Stimulated activated naive CD4-positive, alpha-beta T cell treated with Interleukin-2 at 50 U/mL for 16 hours (primary cell): ENCODE data around the gene TSHB.
"Not testable (repeated sequence)": the region's sequence is repeated elsewhere in the genome, so short reads cannot be mapped to it uniquely, and the experiment has no call there.

ENCODE experiments used
- DNase-seq: peaks from one replicate; lab custom pipeline; 2025; lab: John Stamatoyannopoulos, UW

The TSHB gene

DNA sequence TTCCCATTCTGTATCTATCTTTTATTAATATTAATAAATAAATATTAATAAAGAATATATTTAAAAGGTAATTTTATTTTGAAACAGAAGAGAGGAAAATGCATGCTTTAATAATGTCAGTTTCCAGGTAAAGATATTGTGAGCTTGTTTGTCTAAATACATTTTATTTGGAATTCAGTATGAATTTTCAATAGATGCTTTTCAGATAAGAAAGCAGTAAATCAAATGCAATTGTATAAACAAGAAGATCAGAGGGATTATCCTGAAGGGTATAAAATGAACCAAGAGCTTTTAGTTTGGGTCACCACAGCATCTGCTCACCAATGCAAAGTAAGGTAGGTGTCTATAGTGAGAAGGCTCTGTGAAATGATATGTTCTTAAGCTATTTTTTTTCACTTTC lies at the start of gene TSHB:
TSHB (plus strand) TSS at position 301 of the 400 bp plus-strand sequence. CDS start 3,537 bp downstream, outside the sequence.
- DNase-seq = no peak

DNA sequence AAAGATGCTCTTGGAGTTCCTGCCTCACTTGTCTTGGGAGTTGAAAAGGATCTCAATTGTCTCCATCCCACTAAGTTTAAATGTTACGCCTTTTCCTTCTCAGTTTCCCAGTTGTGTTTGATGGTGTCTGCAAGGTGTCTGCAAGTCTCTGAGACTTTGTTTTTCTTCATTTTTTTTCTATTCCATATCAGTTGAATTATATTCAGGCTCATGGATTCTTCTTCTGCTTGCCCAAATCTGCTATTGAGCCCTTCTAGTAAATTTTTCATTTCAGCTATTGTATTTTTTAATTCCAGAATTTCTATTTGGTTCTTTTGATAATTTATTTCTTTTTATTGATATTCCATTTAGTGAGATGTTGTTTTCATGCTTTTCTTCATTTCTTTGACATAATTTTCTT lies 47.4 kb upstream of the TSHB start:
- DNase-seq = no peak

DNA sequence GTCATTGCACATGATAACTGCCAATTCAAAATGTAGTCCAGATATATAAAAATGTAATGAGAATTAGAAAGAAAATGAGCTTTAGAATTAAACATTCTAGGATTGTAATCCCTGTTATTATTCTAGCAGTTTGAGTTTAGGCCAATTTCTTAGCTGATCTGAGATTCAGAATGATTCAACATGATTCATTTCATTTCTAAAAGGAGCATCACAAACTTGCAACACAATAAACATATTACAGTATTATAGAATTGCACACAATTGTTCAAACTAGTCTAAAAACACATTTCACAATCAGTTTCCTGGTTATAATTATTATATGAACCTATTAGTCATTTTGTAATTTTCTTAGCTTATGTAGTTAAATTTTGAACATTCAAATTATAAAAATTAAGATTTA lies 43.3 kb upstream of the TSHB start:
- no peak for DNase-seq

DNA sequence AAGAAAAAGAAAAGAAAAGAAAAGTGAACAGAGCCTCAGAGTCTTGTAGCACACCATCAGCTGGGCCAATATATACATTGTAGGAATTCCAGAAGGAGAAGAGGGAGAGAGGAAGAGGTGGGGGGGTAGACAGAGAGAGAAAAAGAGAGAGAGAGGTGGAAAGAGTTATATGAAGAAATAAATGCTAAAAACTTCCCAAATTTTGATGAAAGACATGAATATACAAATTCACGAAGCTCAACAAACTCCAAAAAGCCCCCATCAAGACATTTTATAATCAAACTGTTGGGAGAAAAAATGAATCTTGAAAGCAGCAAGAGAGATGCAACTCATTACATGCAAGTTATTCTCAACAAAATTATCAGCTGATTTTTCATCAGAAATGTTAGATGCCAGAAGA lies 41.5 kb upstream of the TSHB start:
- DNase-seq = no peak

DNA sequence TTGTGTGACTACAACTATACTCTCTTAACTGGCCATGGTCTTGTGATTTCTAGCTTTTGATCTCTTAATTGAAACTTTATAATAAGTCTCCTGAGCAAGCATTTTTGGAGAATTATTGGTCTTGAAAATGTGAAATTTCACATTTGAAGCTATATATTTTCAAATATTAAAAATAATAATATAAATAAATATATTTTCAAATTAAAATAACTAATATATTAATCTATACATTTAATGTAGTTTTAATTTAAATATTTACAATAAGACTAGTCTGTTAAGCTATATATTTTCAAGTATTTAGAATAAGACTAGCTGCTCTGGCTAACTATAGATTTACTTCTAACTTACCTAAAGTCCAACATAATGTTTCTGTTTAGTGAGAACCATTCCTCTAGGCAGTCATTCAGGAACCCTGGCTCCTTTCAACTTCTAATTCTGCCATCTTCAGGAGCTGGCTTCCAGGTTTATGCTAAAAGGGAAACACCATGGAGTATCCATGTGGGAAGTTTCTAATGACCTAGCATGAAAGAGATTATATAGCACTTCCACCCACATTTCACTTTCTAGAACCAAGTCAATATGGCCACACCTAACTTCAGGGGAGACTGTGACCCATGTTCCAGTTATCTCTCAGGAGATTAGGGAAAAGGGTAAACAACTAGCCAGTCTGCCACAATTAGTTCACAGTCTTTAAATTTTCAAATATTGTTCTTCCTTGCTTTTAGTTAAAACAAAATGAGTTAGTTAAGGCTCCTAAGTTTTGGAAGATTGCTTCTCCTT lies 31.9 kb upstream of the TSHB start:
- no peak for DNase-seq

DNA sequence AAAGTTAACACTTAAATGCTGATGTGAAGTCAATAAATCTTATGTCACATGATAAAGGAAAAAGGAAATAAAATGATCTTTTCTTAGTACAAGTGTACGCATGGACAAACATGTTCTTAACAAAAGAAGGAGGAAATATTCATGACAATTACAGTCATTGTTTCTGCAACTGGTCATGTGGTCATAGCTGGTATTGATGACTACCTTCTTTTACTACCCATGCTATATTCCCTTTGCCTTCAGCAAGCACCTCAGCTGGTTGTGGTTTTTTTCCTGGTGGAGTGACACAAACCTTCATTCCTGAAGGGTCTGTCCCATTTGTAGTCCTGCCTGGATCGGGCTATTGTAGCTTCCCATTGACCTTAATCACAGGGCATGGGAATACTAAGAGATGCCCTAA lies 23.4 kb upstream of the TSHB start:
- no peak for DNase-seq

DNA sequence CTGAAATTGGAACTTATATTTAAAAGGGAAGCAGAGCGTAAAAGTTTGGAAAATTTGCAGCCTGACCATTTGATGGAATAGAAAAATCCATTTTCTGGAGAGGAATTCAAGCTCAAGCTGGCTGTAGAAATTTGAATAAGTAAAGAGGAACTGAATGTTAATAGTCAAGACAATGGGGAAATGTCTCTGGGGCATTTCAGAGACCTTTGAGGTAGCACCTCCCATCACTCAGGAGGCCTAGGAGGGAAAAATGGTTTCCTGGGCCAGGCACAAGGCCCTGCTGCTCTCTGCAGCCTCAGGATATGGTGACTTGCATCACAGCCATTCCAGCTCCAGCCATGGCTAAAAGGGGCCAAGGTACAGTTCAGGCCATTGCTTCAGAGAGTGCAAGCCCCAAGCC lies 17.6 kb upstream of the TSHB start:
- DNase-seq = no peak

DNA sequence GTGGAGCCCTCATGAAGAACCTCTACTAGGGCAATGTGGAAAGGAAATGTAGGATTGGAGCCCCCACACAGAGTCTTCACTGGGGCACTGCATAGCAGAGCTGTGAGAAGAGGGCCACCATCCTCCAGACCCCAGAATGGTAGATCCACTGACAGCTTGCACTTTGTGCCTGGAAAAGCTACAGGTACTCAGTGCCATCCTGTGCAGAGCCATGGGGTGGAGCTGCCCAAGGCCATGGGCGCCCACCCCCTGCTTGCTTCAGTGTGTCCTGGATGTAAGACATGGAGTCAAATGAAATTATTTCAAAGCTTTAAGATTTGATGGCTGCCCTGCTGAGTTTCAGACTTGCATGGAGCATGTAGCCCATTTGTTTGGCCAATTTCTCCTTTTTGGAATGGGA lies 17.2 kb upstream of the TSHB start:
- no peak for DNase-seq

DNA sequence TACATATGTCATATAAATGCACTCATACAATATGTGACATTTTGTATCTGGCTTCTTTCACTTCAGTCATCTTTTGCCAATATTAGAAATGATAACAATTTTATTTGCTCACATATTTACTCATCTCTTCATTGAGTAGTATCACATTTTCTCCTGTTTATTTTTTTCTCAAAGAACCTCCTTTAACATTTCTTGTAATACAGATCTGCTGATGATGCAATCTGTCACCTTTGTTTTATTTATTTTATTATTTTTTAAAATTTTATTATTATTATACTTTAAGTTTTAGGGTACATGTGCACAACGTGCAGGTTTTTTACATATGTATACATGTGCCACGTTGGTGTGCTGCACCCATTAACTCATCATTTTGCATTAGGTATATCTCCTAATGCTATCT lies 15.8 kb upstream of the TSHB start:
- DNase-seq = no peak

DNA sequence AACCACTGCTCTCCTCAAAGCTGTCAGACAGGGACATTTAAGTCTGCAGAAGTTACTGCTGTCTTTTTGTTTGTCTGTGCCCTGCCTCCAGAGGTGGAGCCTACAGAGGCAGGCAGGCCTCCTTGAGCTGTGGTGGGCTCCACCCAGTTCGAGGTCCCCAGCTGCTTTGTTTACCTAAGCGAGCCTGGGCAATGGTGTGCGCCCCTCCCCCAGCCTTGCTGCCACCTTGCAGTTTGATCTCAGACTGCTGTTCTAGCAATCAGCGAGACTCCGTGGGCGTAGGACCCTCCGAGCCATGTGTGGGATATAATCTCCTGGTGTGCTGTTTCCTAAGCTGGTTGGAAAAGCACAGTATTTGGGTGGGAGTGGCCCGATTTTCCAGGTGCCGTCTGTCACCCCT lies 10.1 kb upstream of the TSHB start:
- DNase-seq = not testable (repeated sequence)

DNA sequence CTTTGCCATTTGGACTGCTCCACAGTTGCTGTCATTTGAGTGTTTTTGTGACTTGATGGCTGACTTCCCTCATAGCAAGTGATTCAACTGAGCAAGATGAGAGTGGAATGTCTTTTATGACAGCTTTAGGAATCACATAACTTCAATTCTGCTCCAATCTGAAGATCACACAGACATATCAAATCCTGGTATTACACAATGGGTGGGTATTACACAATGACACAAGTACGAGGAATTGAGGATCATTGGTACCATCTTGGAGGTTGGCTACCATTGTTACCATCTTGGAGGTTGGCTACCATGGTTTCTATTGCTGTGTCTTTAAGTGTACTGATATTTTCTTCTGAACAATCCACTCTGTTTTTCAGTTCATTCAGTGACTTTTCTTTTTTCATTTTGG lies 8.5 kb upstream of the TSHB start:
- no peak for DNase-seq

DNA sequence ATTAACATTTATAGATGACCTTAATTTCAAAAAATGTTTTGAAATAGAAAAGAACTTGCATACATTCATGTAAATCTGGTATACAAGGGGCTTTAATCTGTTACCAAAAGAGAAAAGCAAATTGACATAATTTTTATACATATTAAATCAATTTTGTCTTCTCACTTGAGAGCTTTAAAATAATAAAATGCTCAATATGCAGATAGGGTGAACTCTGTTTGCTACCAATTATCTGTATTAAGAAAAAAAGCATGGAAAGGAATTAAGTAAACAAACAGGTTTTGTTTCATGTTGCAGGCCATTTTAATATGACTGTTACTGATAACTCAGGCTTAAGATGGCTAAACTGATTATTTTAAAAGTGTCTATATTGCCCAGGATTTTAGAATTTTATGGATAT lies 6.0 kb upstream of the TSHB start:
- DNase-seq = no peak

DNA sequence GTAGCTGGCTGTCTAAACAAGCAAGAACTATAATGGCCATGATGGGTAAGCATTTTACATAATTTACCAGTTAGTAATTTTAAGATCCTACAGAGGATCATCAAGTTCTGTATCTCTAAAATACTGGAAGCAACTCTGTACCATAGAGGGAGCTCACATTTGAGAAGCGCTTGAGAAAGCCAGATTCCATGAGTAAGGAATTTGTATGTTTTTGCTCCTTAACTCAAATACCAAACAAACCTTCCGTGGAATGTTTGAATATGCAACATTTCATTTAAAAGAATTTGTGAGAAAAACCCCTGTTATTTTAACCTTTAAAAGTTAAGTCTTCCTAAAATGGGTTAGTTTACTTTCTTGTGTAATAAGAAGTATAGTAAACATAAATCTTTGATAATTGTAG lies 2.0 kb downstream of the TSHB start:
- DNase-seq = no peak

DNA sequence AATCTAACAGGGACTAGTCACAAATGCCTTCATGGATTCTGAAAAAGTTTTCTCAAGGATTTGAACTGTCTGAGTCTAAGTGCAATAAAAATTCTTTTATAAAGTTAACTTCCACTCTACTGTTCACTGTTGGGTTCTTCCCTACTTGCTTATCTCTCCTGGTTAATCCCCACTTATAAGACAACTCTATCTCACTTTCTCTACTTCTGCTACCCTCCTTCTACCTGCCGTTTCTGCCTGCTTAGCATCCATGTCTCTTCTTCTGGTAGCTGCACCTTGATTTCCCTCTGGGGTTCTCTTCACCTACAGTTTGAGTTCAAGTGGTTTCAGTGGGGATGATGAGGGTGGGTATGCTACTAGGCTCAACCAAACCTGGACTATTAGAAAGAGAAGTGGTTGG lies 6.0 kb downstream of the TSHB start:
- no peak for DNase-seq

DNA sequence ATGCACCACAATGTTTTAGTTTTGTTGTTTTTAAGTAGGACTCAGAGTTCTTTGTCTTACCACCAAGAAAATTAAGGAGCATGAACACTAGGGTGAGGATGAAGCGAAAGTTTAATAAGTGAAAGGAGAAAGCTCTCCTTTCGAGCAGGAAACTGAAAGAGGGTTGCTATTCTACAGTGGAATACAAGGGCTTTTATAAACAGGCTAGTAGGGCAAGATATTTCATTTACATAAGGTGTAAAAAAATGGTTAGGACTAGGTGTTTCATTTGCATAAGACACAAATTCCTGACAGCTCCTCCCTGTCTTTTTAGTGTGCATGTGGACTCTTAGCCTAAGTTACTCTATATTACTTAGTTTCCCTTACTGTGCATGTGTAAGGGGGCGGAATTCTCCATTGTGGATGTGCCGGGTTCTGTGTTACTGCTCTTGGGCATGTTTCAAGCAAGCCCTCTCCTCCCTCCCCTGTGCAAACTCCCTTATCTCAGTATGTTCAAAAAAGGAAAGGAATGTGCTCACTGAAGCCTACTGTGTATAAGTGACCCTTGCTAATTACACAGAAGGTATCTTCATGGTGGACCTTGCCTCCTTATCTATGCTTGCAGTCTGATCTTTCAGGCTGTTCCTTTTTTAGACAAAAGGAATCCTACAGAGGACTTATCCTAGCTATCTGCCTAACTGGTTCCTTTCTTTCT lies 7.3 kb downstream of the TSHB start:
- DNase-seq = no peak

DNA sequence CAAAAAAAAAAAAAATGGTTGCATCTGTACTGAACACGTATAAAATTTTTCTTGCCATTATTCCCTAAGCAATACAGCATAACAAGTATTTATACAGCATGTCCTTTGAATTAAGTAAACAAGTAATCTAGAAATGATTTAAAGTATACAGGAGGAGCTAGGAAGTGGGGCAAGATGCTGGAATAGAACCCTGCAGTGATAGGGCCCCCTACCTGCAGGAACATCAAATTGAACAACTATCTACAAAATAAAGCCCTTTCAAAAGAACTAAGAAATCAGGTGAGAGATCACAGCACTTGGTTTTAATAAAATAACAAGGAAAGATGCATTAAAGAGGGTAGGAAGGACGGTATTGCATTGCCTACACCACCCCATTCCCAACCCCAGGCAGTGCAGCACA lies 10.9 kb downstream of the TSHB start:
- DNase-seq = no peak

DNA sequence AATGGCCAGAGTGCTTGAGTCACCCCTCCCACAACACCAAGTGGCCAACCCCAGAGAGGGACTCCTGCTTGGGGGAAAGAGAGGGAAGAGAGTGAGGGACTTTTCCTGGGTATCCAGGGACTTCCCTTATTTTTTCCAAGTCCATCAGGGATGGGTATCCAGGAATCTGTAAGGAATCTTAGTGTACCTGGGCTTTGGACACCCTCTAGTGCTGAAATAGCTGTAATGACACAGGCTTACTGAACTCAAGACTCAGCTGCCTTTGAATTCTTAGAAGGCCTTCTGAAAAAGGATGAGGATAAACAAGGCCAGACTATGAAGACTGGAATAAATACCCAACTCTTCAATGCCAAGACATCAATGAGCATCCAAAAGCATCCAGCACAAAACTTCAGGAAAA lies 12.0 kb downstream of the TSHB start:
- no peak for DNase-seq

DNA sequence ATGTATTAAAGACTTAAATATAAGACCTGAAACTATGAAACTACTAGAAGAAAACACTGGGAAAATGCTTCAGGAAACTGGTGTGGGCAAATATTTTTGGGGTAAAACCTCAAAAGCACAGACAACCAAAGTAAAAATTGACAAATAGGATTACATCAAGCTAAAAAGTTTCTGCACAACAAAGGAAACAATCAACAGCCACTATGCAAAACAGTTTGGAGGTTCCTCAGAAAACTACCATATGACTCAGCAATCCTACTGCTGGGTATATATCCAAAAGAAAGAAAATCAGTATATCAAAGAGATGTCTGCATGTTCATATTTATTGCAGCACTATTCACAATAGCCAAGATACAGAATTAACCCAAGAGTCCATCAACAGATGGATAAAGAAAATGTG lies 17.1 kb downstream of the TSHB start:
- no peak for DNase-seq

DNA sequence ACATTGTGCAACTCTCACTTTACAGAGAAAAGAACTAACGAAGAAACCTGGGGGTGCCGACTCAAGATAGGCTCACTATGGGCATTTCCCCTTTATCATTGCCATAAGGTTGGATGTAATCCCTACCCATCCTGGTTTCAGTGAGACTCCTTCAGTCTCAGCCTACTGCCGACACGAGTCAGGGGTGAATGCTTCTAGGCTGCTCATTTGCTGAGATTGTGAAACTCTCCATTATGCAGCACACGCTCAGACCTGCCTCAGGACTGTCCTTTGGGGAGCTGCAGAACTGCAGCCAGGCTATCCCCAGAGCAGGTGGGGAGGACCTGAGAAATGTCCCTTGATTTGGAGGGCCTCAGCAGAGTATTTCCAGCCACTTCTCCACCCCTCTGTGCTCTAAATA lies 22.2 kb downstream of the TSHB start:
- DNase-seq = no peak

DNA sequence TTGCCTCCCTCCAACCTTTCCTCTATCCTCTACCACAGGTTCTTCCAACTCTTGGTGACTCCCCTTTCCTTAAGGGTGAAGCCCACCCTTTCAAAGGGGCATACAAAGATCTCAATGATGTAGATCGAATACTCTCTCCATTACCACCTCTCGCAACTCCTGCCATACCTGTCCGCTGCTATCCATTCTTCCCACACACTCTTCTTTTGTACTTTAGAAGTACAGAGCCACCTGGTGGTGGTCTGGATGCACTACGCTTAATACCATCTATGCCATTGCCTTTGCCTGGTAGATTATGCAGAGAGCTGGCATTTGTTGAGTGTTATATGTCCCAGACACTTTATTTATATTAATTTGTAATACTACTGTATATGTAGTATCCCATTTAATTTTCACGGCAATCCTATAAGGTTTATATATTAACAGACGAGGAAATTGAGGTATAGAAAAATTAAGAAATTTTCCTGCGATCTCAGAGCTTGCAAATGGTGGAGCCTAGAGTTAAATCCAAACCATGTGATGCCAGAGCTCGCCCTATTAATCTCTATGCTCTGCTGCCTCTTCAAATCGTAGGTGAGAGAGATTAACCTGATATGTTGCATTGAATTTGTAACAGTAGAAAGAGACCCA lies 22.9 kb downstream of the TSHB start:
- DNase-seq = peak; percentile 43

DNA sequence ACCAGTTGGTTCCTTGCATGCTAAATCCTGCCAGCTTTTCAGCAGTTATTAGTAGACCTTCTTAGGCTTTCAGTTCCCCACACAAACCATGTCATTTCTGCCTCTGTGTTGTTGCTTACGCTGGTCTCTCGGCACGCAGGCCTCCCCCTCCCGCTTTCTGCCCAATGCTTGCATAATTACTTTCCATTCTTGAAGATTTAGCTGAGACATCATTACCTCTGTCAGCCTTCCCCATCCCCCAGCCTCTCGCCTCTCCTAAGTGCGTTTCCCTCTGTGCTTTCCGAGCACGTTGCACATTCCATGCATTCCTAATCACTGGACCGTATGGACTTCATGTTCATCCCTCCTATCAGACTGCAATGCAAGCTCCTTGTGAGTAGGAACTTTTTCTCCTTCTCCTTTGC lies 26.8 kb downstream of the TSHB start:
- DNase-seq = no peak

DNA sequence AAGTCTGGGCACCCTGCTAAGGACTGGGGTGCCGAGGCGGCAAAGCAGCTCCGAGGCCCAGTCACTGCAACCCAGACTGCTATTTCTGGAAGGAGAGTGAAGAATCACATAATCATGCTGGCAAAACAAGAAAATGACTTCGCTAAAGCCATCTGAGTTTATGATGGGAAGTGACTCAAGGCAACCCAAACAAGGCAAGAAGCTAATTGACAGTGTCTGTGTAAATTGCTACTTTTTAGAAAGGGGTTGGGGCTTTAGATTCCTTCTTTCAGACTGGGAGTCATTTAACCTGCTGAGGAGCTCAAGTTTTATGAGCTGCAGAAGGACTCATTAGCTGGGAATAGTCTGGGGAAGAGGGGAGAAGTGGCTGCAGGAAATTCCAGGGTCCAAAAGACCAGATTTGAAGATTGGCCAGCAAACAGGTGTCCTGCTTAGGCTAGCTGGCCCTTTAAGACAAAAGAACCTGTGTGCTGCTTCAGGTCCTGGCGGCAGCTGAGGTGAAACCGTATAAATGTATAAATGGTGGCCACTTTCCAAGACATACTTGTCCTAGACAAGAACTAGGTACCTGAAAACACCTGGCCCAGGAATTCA lies 28.1 kb downstream of the TSHB start:
- DNase-seq = no peak

DNA sequence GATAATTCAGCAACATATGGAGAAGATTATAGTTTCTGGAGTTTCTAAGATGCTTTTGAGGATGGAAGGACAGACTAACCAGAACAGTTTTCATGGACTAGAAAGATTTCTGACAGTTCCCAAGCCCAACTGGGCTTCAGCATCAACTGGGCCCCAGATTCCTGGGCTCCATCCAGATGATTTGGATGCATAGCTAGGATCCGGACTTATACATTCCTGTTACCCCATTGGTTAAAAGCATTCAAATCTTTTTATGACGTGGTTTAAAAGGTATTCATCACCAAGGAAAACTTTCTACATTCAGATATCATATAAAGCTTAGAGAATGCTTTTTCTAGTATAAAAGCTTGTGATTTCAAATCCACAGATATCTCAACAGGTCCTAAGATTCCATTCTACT lies 29.7 kb downstream of the TSHB start:
- no peak for DNase-seq
